Fibroblast of peridontal ligament (primary cell): ENCODE measurements around the gene ZG16.
"Not testable (repeated sequence)": the region's sequence is repeated elsewhere in the genome, so short reads cannot be mapped to it uniquely, and the experiment has no call there.

Experiments used
- DNase-seq: peaks from one replicate; pipeline ENCODE4 v3.0.0-alpha.2; 2010; ENCODE audit errors: extremely low read depth

The ZG16 gene

GRCh38 chr16:29748760-29749149 lies 29.3 kb upstream of the ZG16 start:
- not testable (repeated sequence) for DNase-seq

- no peak for DNase-seq
These were observed 24.5 kb upstream of the ZG16 start for GRCh38 chr16:29753516-29753915.

DNA sequence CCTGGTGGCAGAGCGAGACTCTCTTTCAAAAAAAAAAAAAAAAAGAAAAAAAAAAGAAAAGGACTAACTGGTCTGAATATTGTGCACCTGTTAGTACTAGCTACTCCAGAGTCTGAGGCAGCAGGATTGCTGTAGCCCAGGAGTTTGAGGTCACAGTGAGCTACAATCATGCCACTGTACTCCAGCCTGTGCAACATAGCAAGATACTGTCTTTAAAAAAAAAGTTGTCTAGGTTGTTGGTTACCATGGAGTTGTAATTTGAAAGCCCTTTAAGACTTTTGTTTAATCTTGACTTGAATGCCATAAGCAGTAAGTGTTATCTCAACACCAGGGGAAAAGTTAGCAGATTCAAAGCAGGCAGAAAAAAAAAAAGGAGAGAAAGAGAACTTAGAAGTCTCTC lies 21.4 kb upstream of the ZG16 start:
- no peak for DNase-seq

DNA sequence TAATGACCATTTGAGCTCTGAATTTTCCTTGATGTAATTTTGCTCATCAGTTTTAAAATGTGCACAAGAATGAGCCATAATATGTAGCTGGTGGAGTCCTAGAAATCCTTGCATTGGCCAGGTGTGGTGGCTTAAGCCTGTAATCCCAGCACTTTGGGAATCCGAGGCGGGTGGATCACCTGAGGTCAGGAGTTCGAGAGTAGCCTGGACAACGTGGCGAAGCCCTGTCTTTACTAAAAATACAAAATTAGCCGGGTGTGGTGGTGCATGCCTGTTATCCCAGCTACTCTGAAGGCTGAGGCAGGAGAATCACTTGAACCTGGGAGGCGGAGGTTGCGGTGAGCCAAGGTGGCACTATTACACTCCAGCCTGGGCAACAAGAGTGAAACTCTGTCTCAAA lies 21.0 kb upstream of the ZG16 start:
- not testable (repeated sequence) for DNase-seq

DNA sequence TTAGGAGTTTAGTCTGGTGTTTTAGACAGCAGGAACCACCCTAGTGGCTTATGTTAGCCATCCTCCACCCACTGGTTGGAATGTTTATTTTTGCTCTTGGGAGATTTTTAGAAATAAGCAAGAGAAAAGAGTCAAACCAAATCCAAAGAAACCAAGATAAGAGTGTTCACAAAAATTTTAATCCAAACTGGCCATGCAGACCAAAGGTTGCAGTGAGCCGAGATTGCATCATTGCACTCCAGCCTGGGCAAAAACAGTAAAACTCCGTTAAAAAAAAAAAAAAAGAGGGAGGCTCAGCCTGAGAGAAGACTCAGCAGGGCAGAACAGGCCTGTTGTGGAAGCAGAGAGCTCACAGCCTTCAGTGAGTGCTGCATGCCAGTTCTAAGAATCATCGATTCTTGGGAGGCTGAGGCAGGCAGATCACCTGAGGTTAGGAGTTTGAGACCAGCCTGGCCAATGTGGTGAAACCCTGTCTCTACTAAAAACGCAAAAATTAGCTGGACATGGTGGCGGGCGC lies 20.0 kb upstream of the ZG16 start:
- DNase-seq, result peak; percentile 78

DNA sequence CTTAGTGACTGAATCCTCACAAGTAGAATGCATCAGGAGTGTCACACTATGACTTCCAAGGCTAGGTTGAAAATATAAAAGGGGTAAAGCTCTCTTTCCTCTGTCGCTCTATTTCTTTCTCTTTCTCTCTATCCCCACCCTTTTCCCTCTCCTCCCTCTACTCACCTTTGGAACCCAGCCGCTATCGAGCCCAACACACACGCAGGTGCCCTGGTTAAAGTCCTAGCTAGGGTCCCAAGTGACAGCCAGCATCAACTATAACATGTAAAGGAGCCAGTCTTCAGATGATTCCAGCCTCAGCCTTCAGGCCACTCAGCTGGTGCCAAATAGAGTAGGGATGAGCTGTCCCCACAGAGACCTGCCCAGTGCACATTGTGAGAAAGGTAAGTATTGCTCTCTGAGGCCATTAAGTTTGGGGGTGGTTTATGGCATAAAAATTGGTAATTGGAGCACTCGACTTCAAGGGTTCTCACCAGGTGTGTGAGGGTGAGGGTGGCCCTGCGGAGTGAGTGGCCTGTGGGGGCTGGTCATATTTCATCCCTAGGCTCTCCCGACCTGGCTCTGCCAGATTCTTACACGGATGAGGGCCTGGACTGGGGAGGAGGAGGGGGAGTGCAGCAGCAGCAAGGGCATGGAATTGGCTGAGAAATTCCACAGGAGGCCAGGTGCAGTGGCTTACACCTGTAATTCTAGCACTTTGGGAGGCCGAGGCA lies 17.3 kb upstream of the ZG16 start:
- DNase-seq, result no peak

- DNase-seq, result not testable (repeated sequence)
These were observed 16.8 kb upstream of the ZG16 start for GRCh38 chr16:29761280-29761651.

DNA sequence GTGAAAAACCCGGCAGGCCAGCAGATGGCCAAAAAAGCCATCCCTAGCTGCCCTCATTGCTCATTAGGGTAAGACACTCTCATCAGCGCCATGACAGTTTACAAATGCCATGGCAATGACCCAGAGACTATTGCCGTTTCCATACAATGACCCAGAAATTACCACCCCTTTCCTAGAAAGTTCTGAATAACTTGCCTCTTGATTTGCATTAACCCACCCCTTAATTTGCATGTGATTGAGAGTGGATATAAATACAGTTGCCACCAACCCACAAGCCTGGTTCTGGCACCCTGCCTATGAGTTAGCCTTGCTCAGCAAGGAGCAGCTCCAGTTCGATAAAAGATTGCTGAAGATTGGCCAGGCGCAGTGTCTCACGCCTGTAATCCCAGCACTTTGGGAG lies 16.2 kb upstream of the ZG16 start:
- no peak for DNase-seq

- DNase-seq, result no peak
These were observed 14.7 kb upstream of the ZG16 start for GRCh38 chr16:29763326-29763725.

- DNase-seq, result no peak
These were observed 12.7 kb upstream of the ZG16 start for GRCh38 chr16:29765167-29766032.

GRCh38 chr16:29766571-29766970 lies 11.5 kb upstream of the ZG16 start:
- no peak for DNase-seq

GRCh38 chr16:29767062-29767461 lies 11.0 kb upstream of the ZG16 start:
- DNase-seq, result no peak

DNA sequence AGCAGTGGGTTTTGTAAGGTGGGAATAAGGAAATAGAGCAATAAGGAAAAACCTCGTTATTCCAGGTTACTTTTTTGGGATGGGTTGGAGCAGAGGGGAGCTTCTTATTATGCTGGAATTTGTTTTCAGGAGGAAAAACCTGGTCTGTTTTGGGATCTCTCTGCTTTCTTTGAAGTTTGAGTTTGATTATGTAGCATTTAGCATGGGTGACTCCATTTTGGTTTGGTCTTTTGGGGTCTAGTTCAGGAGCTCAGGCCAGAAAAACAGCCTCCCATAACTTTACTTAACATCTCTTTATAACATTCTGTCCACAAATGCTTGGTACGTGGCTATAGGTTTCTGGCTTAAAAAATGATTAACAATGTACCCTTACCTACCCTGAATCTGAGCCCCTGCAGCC lies 8.5 kb upstream of the ZG16 start:
- no peak for DNase-seq

DNA sequence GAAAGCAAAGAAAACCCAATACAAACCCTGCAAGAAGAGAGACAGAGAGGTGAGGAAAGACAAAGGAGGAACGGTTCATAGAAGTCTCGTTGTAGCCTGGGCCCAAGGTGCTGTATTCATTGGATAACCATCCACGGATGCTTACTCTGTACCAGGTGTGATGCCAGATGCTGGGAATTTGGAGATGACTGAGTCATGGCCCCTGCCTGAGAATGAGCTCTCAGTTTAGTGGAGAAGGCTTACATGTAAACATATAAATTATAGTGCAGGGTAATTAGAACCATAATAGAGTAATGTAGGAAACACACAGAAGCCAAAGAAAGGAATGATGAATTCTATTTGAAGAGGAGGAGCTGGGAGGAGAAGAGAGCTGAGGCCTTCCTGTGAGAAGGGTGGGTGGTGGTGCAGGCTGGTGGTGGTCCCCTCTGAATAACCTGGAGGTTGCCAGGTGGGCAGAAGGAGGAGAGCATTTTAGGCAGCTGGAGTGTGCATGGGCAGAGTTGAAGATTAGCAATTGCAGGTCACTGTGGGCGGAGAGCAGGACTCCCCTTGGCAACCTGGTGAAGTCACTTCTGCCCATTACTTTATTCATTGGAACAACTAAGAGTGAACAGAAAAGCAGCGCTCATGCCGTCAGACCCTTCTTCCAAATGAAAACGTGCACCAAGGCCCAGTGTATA lies 7.7 kb upstream of the ZG16 start:
- no peak for DNase-seq

GRCh38 chr16:29772330-29772729 lies 5.7 kb upstream of the ZG16 start:
- DNase-seq, result not testable (repeated sequence)

GRCh38 chr16:29774730-29775129 lies 3.3 kb upstream of the ZG16 start:
- no peak for DNase-seq

DNA sequence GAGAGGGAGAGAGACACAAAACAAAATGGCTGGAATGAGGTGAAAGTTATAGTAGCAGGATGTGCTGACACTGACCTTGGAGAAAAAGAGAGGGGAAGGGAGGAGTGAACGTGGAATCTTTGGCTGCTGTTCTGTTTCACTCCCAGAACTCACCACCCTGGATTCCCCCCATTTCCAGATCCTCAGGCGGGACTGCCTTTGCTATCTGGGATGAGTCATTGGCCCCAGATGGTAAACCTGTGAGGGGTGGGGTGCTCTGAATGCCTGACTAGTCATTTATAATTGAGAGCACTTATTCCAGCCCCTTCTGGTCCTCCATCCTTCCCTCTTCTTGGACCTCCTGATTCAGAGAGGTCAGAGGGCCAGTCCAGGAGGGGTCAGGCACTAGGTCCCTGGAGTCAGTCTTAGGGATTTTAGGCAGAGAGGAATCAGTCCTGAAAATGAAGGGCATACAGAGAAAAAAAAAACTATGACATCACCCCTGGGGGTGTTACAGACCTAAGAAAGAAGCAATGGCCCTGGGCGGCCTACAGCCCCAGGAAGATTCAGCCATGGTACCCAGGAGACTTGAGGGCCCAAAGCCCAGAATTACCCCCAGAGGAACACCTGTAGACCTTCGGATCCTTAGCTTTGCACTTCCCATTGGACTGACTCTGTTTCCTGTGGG lies 2.2 kb upstream of the ZG16 start:
- DNase-seq, result peak; percentile 6

- DNase-seq, result no peak
These were observed 1.4 kb downstream of the ZG16 start for GRCh38 chr16:29779474-29779873.

- DNase-seq, result not testable (repeated sequence)
These were observed 5.3 kb downstream of the ZG16 start for GRCh38 chr16:29783094-29783953.

- DNase-seq, result no peak
These were observed 6.1 kb downstream of the ZG16 start for GRCh38 chr16:29784157-29784556.
